ENCODE measurements around the gene MARCHF11. TPM values are rescaled to one million over a fixed set of nuclear protein-coding genes. Genes with fewer than 3 reads are reported as not detected.

Gene MARCHF11
- polyA plus RNA-seq, 1 donor from 2014 or later = not detected

DNA sequence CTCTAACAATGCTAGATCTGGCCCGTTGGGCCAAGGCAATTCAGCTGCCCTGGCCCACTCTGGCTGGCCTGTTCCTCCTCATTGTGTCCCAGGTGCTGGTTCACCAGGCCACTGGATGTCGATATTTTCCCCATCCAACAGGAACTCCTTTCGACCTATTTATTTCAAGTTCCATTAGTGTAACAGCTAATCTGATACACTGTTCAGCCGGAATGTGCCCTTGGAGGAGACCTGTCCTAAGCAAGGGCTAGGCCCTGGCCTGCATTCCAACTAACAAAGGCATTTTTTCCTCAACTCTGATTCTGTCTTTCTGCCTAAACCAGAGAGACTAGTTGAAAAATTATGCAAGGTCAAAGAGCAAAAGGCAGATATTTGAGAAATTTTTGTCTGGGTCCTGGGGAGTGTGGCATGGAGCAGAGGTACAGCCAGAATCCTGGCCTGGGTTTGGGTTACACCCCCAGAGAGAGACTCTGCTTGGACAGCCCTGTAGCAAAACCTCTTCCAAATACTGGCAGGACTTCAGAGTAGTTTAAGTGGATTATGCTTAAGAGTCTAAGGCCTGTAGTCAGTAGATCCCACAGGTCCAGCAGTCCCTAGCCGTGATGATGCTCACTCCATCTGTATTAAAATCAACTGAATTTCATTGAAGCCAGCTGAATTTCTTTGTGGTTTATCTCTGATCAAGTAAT lies 36.1 kb downstream of the MARCHF11 start:
- H3K27ac Mint-ChIP-seq = no peak overlapping the region

DNA sequence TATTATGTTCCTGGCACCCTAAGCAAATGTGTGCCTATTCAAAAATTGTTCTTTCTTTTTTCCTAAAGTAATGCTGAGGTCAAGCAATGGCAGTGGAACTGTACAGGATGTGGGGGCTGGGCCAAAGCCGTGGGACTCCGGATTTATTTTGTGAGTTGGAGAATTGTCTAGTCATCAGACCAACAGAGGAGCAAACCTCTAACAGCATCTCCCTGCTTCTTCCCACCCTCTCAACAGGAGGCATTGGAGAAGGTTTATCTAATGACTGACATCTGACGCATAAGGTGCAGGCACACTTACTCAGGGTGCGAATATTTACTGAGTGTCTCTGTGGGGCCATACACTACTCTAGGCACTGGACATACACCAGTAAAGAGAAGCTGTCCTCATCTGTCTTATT lies 38.6 kb downstream of the MARCHF11 start:
- Mint-ChIP-seq H3K36me3 (no peaks in the 10 kb centered on the region), H3K27ac (no peak overlapping the region), H3K9me3 (peaks cover 4 to 21% (median 7%) of the 10 kb centered on the region in 3 donors), H3K4me3 (no peak overlapping the region), H3K4me1 (no peaks in the 10 kb centered on the region), H3K27me3 (no peaks in the 10 kb centered on the region)

More for the DNA sequence above, 36.1 kb downstream of the MARCHF11 start:
- no peaks in the 10 kb centered on the region for H3K4me1 Mint-ChIP-seq
- H3K27me3 Mint-ChIP-seq = no peaks in the 10 kb centered on the region
- peaks cover 2 to 11% (median 3%) of the 10 kb centered on the region in 3 donors for H3K9me3 Mint-ChIP-seq
- H3K4me3 Mint-ChIP-seq = no peak overlapping the region
- H3K36me3 Mint-ChIP-seq = no peaks in the 10 kb centered on the region

DNA sequence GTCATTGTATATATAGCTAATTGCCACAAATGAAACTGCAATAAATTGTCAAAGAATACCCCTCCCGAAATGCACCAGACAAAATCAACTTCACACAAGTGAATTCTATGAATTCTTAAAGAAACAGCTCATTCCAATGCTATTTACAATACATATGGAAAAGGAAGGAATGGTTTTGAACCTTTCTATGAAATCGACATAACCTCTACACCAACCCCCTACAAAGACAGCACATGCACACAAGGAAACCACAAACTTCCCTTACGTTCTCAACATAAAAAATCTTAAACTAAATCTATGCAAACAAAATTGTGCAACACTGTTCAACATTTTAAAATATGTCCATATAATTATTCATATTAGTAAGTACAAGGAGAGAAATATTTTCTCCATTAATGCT lies 39.2 kb downstream of the MARCHF11 start:
- no peaks in the 10 kb centered on the region for H3K36me3 Mint-ChIP-seq

DNA sequence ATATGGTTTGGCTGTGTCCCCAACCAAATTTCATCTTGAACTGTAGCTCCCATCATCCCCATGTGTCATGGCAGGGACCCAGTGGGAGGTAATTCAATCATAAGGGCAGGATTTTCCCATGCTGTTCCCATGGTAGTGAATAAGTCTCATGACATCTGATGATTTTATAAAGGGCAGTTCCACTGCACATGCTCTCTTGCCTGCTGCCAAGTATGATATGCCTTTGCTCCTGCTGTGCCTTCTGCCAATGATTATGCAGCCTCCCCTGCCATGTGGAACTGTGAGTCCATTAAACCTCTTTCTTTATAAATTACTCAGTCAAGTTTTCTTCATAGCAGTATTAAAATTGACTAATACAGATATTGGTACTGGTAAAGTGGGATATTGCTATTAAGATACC lies 42.4 kb downstream of the MARCHF11 start:
- no peak overlapping the region for H3K4me3 Mint-ChIP-seq
- no peak overlapping the region for H3K27ac Mint-ChIP-seq
- H3K36me3 Mint-ChIP-seq = no peaks in the 10 kb centered on the region
- H3K4me1 Mint-ChIP-seq = no peaks in the 10 kb centered on the region
- H3K9me3 Mint-ChIP-seq = peaks cover 6 to 16% (median 7%) of the 10 kb centered on the region in 3 donors
- no peaks in the 10 kb centered on the region for H3K27me3 Mint-ChIP-seq

More for the DNA sequence above, 39.2 kb downstream of the MARCHF11 start:
- peaks cover 6 to 21% (median 7%) of the 10 kb centered on the region in 3 donors for H3K9me3 Mint-ChIP-seq
- H3K27ac Mint-ChIP-seq = no peak overlapping the region
- H3K4me1 Mint-ChIP-seq = no peaks in the 10 kb centered on the region
- H3K27me3 Mint-ChIP-seq = no peaks in the 10 kb centered on the region
- H3K4me3 Mint-ChIP-seq = no peak overlapping the region

DNA sequence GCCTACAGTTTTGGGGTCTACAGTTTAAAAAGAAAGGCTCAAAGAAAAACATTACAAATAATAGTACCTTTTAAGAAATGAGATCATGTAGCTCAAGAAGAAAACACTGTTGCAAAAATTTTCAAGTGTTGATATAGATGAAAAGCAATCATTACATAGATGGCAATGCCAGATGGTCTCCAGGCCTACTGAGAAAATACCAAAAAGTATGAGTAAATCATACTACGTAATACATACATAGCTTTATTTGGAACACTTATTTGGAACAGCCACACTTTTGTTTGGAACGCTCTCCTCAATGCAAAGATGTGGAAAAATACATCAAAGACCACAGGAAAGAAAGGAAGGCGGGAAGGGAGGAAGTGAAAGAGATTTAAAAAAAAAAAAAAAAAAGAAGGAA lies 44.1 kb downstream of the MARCHF11 start:
- H3K4me3 Mint-ChIP-seq = no peak overlapping the region
- H3K9me3 Mint-ChIP-seq = peaks cover 6 to 10% (median 7%) of the 10 kb centered on the region in 3 donors
- no peak overlapping the region for H3K27ac Mint-ChIP-seq
- no peaks in the 10 kb centered on the region for H3K4me1 Mint-ChIP-seq
- H3K27me3 Mint-ChIP-seq = no peaks in the 10 kb centered on the region
- no peaks in the 10 kb centered on the region for H3K36me3 Mint-ChIP-seq

DNA sequence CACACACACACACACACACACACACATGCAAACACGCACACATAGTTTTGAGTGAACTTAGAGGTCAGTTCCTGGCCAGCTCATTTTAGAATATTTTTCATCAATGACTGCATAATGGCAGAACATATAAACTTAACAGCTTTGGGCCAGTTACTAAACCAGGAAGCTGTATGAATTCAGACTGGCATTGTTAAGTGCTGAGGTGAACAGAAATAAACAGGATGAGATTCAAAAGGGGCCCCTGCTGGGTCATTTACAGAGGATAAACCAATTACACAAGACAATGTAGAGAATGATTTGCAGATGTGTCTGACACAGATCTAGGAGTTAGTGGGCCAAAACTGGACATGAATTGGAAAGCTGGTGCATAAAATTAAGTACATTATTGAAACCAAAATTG lies 44.6 kb downstream of the MARCHF11 start:
- Mint-ChIP-seq H3K4me3 (no peak overlapping the region), H3K9me3 (peaks cover 6 to 10% (median 7%) of the 10 kb centered on the region in 3 donors), H3K27me3 (no peaks in the 10 kb centered on the region), H3K4me1 (no peaks in the 10 kb centered on the region), H3K36me3 (no peaks in the 10 kb centered on the region), H3K27ac (no peak overlapping the region)

DNA sequence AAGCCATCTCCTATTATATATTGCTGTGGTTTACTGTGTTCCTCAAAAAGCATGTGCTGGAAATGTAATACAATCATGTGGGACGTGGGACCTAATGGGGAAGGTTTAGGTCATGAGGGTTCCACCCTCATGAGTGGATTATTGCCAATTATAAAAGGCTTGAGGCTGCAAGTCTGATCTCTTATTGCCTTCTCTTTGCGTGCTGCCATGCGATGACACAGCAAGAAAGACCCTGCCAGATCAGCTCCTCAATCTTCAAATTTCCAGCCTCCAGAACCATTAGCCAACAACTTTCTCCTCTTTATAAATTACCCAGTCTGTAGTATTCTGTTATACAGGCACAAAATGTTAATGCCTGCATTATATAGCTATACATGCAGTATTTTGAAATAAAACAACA lies 45.4 kb downstream of the MARCHF11 start:
- H3K27ac Mint-ChIP-seq = no peak overlapping the region
- H3K4me3 Mint-ChIP-seq = no peak overlapping the region
- no peaks in the 10 kb centered on the region for H3K27me3 Mint-ChIP-seq
- peaks cover 6 to 10% (median 7%) of the 10 kb centered on the region in 3 donors for H3K9me3 Mint-ChIP-seq
- no peaks in the 10 kb centered on the region for H3K4me1 Mint-ChIP-seq
- H3K36me3 Mint-ChIP-seq = no peaks in the 10 kb centered on the region

DNA sequence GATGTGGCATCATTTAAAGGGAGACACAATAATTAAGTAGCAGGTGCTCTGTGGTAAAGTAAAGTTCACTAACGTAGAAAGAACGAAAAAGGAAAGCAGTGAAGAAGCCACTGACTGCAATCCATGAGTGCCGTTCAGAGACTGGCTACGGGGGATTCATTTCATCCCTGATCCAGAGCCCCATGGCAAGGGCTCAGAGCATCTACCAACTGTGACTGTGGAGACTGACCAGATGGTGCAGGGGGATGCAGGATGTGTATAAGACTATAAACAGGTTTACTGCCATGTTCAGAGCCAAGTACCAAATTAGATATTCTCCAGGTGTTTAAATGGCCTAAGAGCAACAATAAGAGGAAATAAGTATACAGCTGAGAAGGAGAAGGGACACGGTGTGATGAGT lies 47.7 kb downstream of the MARCHF11 start:
- H3K27me3 Mint-ChIP-seq = no peaks in the 10 kb centered on the region
- no peaks in the 10 kb centered on the region for H3K36me3 Mint-ChIP-seq
- H3K4me3 Mint-ChIP-seq = no peak overlapping the region
- no peak overlapping the region for H3K27ac Mint-ChIP-seq
- H3K4me1 Mint-ChIP-seq = no peaks in the 10 kb centered on the region
- peaks cover 2 to 4% (median 3%) of the 10 kb centered on the region in 3 donors for H3K9me3 Mint-ChIP-seq

DNA sequence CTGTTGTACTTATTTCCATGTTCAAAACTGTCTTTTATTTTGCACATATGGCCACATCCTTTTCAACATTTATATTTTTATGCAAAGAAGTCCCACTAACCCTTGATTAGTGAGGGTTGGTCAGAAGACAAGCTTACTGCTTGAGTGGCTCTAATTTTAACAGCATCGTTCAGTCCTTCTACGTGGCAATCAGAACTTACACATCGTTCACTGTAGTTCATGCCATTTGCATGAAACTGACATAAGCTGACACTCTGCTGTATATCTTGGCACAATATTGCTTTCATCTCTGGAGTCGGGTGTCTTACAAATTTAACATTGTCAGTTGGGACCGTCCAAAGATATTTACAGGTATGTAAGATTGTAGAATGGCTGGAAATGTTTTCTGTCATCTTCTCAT lies 50.6 kb downstream of the MARCHF11 start:
- Mint-ChIP-seq H3K9me3 (peaks cover 0 to 3% (median 3%) of the 10 kb centered on the region in 3 donors), H3K27ac (no peak overlapping the region), H3K36me3 (no peaks in the 10 kb centered on the region), H3K4me1 (no peaks in the 10 kb centered on the region), H3K4me3 (no peak overlapping the region), H3K27me3 (no peaks in the 10 kb centered on the region)

DNA sequence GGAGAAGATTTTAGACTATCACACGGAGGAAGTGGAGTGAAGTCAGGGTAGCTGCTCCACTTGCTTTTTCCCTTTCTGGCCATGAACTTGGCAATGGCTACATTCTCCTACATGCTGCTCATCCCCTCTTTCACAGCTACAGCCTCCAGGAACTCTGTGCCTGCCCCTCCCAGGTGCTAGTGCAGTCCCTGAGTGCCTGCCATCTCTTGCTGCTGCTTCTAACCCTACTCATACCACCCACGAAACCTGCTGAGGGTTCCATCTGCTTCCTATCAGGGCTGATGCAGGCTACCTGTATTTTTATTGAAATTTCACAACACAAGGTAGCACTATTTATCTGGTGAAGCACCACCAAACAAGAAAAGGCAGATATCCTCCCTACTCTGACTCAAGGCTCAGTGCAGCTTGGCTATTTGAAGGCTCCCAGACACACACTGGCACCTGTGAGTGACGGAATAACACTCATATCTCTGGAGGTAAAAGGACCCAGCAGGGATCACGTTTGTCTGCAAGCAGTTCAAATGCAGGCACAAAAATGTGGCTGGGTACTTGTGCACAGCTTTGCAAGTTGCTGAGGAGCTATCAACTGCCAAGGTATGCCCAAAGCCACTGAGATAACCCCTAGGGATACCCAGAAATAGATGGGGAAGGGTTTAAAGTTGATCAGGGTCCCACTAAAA lies 51.6 kb downstream of the MARCHF11 start:
- Mint-ChIP-seq H3K9me3 (peaks cover 0 to 3% (median 0%) of the 10 kb centered on the region in 3 donors), H3K27ac (no peak overlapping the region)

DNA sequence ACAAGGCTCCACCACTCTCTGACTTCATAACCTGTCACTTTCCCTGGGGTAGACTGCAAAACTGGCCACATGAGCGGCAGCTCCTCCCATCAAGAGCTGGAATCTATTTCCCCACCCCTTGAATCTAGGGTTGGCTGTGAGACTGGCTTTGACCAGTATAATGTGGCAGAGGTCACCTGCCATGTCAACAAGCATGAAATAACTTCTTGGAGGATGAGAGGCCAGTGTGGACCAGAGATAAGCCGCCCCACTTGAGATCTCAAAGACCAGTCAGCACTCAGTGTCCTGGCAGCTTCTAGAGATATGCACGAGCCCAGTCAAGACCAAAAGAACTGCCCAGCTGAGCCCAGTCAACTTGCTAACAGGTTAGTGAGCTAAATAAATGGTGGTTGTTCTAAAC lies 59.0 kb downstream of the MARCHF11 start:
- no peak overlapping the region for H3K27ac Mint-ChIP-seq
- no peaks in the 10 kb centered on the region for H3K4me1 Mint-ChIP-seq
- no peaks in the 10 kb centered on the region for H3K27me3 Mint-ChIP-seq
- peaks cover 1 to 5% (median 4%) of the 10 kb centered on the region in 3 donors for H3K9me3 Mint-ChIP-seq
- H3K36me3 Mint-ChIP-seq = no peaks in the 10 kb centered on the region
- no peak overlapping the region for H3K4me3 Mint-ChIP-seq

More for the DNA sequence above, 51.6 kb downstream of the MARCHF11 start:
- Mint-ChIP-seq H3K4me1 (no peaks in the 10 kb centered on the region), H3K4me3 (no peak overlapping the region), H3K36me3 (no peaks in the 10 kb centered on the region), H3K27me3 (no peaks in the 10 kb centered on the region)

DNA sequence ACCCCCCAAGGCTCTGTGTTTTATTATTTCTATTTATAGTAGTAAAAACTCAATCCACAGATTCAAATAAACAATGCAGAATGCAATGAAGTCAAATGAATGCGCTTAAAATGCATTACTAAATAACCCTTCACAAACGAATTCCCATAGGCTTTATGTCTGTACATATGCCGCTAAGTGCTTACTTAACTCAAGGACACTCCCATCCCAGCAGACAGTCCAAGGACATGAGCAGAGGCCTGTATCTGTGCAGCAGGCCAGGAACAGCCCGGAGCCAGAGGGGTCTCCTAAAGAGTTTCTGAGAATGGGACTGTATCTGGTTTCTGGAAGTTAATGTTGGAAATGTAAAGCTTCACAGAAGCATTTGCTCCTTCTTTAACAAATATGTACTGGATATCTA lies 59.8 kb downstream of the MARCHF11 start:
- H3K9me3 Mint-ChIP-seq = peaks cover 1 to 5% (median 4%) of the 10 kb centered on the region in 3 donors
- no peaks in the 10 kb centered on the region for H3K36me3 Mint-ChIP-seq
- no peak overlapping the region for H3K4me3 Mint-ChIP-seq
- H3K27ac Mint-ChIP-seq = no peak overlapping the region
- no peaks in the 10 kb centered on the region for H3K27me3 Mint-ChIP-seq
- H3K4me1 Mint-ChIP-seq = no peaks in the 10 kb centered on the region

DNA sequence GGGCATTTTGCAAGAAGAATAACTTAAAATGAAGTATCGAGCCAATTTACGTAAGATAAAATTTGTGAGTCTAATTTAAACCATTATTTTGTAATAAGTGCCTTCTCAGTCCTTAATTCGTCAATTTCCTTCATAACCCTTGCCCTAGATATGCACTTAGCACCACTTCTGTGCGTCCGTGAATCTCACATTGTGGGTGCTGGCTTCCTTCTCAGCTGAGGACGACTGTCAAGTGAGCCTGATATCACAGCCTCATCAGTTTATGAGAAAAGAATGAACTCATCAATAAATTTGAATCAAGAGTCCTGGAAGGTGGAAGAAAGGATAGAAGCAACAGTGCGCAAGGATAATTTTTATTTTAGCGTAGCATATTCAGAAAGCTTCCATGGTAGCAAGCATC lies 64.5 kb downstream of the MARCHF11 start:
- no peak overlapping the region for H3K27ac Mint-ChIP-seq
- H3K9me3 Mint-ChIP-seq = peaks cover 2 to 14% (median 5%) of the 10 kb centered on the region in 3 donors
- H3K36me3 Mint-ChIP-seq = no peaks in the 10 kb centered on the region
- H3K4me3 Mint-ChIP-seq = no peak overlapping the region
- H3K4me1 Mint-ChIP-seq = no peaks in the 10 kb centered on the region
- H3K27me3 Mint-ChIP-seq = no peaks in the 10 kb centered on the region

DNA sequence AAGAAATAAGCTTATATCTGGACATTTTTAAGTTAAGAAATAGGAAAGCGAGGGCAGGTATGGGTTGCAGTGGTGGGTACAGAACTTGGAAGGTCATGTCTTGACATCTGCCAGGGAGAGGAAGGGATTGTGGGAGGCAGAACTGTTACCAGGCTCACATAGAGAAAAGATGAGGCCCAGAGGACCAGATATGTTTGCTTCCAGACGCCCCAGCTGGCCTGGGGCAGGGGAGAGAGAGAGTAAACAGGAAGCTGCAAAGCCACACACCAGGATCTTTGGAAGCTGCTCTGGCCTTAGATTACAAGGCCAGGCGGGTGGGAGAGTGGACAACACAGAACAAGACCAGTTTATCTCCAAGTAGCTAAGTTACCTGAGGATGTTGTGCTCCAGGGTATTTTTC lies 71.2 kb downstream of the MARCHF11 start:
- no peak overlapping the region for H3K27ac Mint-ChIP-seq
- peaks cover 0 to 1% (median 0%) of the 10 kb centered on the region in 3 donors for H3K4me1 Mint-ChIP-seq
- no peaks in the 10 kb centered on the region for H3K27me3 Mint-ChIP-seq
- H3K36me3 Mint-ChIP-seq = peaks cover 2% of the 10 kb centered on the region
- H3K9me3 Mint-ChIP-seq = peaks cover 1 to 18% (median 5%) of the 10 kb centered on the region in 3 donors
- H3K4me3 Mint-ChIP-seq = no peak overlapping the region

DNA sequence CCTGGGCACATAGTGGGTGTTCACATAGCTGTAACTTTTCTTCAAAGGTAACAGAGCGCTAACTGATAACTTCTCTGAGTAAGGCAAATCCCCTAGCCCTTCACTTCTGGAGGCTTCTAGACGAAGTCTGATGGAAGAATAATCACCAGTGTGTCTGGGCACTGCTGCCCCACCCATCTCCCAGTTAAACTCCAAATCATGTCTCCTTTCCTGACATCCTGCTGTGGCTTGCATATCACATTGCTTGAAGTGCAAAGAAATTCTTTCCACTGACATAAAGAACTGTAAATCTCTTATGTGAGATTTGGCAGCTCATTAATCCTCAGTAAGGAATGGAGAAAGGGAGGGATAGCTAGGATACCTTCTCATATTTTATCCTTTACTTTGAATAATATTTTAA lies 74.6 kb downstream of the MARCHF11 start:
- no peak overlapping the region for H3K4me3 Mint-ChIP-seq
- peaks cover 0 to 2% (median 0%) of the 10 kb centered on the region in 3 donors for H3K4me1 Mint-ChIP-seq
- H3K36me3 Mint-ChIP-seq = peaks cover 2% of the 10 kb centered on the region
- no peaks in the 10 kb centered on the region for H3K27me3 Mint-ChIP-seq
- peaks cover 3 to 18% (median 9%) of the 10 kb centered on the region in 3 donors for H3K9me3 Mint-ChIP-seq
- H3K27ac Mint-ChIP-seq = no peak overlapping the region

DNA sequence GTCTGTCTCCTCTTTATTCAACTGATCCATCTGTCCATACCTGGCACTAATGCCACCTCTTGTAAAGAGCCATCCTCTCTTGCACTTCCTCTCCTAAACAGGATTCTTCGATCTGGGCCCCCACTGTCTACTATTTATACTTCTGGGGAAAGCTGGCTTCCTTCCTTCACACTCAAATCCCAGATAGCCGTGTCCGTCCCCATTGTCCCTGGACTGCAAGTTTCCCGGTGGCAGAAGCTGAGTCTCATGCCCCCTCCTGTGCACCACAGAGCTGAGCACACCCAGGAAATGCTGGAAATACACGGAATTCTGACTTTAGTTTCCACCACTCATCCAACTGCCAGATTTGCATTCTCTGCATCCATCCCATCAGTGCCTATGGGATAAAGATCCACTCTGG lies 84.0 kb downstream of the MARCHF11 start:
- no peaks in the 10 kb centered on the region for H3K27me3 Mint-ChIP-seq
- H3K4me3 Mint-ChIP-seq = no peak overlapping the region
- peaks cover 0 to 2% (median 0%) of the 10 kb centered on the region in 3 donors for H3K9me3 Mint-ChIP-seq
- no peak overlapping the region for H3K27ac Mint-ChIP-seq
- H3K36me3 Mint-ChIP-seq = no peaks in the 10 kb centered on the region
- H3K4me1 Mint-ChIP-seq = peaks cover 0 to 1% (median 0%) of the 10 kb centered on the region in 3 donors
